NCI-H748 (cell line): Measurements from ENCODE around the gene TRIM7.

Source experiments
- DNase-seq: peaks from one replicate; lab custom pipeline; 2025; ENCODE audit not compliant: unreplicated experiment; lab: John Stamatoyannopoulos, UW

The TRIM7 gene

GRCh38 chr5:181173420-181174342 lies 31.3 kb downstream of the TRIM7 start:
- DNase-seq: no peak

DNA sequence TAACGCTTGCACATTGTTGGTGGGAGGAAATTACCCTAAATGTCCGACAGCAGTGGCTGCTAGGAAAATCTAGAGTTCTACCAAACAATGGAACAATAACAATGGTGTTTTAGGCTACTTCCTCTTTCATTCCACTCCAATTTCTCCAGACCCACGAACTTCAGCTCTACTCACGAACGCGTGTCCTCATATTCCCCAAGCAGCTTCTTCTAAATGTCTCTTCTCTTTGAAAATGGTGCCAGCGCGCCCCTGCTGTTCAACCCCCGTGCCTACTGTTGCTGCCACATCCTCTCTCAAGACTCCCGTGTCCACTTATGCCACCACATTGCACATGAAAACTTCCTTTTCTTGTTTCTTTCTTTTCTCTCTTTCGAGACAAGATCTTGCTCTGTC lies 32.0 kb downstream of the TRIM7 start:
- no peak for DNase-seq

- DNase-seq: no peak
Measured at GRCh38 chr5:181171782-181172181, 33.2 kb downstream of the TRIM7 start.

GRCh38 chr5:181170996-181171395 lies 34.0 kb downstream of the TRIM7 start:
- DNase-seq: no peak

DNA sequence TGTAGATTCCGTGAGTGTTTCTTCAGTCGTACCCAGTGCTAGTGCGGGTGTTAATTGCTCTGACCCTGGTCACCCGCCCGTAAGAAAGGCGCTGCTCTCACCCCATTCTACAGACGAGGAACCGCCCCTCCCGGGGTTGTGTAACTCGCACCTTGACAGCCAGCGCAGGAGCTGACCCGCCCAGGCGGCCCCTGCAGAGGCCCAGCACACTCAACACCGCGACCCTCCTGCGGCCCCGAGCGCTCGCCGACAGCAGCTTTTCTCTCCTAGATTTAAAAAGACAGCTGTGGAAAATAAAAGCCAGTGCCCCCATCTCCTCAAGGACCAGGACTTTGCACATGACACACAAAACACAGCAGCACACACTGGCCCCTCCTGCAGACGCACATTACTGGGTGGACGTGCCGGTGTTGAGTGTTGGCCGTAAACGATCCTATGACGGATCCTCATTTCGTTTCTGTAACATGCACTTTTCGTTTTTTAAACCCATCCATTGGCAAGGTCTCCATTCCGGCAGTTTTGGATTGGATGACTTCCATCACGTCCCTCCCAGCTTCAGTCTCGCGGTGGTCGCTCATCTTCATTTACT lies 34.7 kb downstream of the TRIM7 start:
- DNase-seq: peak; percentile 16

GRCh38 chr5:181169459-181170236 lies 35.3 kb downstream of the TRIM7 start:
- peak; percentile 71 for DNase-seq

- peak; percentile 64 for DNase-seq
Measured at GRCh38 chr5:181168595-181169118, 36.3 kb downstream of the TRIM7 start.

- DNase-seq: peak; percentile 81
Measured at GRCh38 chr5:181167814-181168488, 37.0 kb downstream of the TRIM7 start.

DNA sequence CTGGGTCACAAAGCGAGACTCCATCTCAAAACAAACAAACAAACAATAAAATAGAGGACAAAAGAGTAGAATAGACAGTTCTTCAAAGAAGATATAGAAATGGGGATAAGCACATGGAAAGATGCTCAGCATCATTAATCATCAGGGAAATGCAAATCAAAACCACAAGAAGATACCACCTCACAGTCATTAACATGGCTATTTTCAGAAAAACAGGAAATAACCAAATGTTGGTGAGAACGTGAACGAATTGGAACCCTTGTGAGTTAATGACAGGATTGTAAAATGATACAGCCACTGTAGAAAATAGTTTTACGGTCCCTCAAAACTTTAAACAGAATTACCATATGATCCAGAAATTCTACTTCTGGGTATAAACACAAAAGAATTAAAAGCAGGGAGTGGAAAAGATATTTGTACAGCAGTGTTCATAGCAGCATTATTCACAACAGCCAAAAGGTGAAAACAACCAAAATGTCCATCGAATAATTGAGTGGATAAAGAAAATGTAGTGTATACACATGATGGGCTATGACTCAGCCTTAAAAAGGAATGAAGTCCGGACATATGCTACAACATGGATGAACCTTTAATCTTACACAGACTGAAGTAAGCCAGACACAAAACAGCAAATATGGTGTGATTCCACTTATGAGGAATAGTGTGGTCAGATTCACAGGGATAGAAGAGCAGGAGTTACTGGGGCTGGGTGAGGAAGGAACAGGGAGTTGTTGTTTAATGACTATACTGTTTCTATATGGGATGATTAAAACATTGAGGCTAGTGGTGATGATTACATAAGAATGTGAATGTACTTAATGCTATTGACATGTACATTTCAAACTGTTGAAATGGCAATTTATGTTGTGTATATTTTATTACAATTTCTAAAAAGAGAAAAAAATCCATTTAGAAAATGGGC lies 37.9 kb downstream of the TRIM7 start:
- no peak for DNase-seq

DNA sequence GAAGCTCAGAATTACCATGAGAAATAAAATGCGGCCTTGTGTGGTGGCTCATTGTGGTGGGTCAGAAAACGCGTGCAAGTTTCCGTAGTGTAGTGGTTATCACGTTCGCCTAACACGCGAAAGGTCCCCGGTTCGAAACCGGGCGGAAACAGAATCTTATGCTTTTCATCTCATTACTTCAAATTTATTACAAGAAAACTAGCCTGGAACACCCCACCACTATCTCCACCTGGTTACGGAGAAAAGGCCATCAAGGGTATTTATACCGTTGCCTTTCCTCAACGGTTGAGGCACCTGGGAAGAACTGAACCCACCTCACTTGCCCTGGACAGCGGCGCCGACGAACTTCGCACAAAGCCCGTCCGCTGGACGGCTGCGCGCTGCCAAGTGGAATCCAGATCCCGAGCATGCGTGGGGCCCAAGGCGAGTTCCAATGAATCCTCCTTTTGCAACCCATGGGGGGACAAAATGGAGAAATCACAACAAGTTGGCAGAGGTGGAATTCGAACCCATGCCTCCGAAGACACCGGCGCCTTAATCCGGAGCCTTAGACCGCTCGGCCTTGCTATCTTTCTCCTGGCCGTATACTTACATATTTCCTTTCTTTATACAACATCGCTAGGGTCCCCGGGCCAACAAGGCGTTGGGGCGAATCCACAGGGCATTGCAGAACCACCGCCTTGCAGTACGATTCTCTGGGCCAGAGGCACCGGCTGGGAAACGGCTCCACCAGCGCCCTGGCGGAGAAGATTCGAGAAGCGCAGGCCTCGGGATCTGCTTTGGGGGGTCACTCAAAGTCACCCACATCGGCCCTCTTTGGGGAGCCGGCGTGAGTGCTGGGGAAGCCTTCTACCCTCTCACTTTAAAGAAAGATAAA lies 40.7 kb downstream of the TRIM7 start:
- no peak for DNase-seq

GRCh38 chr5:181163487-181164075 lies 41.4 kb downstream of the TRIM7 start:
- DNase-seq: no peak

DNA sequence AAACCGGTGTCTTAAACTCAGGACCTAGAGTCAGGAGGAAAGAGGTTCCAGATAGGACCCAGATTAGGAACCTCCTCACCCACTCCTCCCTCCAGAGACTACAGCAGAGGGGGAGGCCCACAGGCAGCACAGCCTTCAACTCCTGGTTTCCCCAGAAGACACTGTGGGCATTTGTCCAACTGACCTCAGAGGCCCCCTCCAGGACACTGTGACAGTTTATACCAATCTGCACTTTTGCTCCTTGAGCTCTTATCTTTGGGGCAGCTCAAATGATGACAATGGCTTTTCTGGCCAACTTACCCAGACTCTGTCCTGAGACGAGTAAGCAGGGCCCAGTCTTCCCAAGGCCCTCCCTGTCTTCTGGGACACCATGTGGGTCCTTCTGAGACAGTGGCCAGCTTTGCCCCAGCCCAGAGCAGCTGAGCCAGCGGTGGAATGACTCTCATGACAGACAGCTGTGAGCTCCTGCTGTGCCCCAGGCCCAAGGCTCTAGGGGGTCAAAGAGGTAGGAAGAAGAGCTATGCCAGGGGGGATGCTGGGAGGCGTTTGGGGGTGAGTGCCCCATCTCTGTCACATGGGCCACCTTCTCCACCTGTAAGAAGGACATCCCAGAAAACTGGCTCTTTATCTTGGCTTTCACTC lies 43.3 kb downstream of the TRIM7 start:
- DNase-seq: no peak

- peak; percentile 76 for DNase-seq
Measured at GRCh38 chr5:181160755-181161533, 44.1 kb downstream of the TRIM7 start.

DNA sequence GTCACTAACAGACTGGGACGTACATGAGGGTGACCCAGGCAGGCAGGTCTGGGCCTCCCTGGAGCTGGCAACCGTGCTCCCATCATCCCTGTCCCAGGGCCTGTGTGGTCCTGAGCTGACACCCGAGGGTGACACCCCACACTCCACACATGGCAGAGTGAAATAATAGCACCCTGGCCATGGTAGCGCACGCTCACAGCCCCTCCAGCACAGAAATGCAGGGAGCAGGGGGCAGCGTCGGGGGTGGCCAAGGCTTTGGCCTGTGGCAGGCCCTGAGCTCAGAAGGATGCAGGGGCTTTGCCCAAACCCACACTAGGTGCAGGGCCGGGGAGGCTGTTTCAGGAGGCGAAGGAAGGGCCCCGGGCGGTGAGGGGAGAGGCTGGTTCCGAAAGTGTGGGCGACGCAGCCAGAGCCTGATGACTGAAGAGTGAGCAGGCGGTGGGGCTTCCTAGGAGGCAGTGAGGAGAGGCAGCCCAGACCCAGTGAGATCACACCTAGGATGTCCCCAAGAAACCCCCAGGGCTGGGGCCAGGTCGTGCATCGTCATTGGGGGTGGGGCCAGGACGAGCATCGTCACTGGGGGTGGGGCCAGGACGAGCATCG lies 44.7 kb downstream of the TRIM7 start:
- DNase-seq: peak; percentile 51

DNA sequence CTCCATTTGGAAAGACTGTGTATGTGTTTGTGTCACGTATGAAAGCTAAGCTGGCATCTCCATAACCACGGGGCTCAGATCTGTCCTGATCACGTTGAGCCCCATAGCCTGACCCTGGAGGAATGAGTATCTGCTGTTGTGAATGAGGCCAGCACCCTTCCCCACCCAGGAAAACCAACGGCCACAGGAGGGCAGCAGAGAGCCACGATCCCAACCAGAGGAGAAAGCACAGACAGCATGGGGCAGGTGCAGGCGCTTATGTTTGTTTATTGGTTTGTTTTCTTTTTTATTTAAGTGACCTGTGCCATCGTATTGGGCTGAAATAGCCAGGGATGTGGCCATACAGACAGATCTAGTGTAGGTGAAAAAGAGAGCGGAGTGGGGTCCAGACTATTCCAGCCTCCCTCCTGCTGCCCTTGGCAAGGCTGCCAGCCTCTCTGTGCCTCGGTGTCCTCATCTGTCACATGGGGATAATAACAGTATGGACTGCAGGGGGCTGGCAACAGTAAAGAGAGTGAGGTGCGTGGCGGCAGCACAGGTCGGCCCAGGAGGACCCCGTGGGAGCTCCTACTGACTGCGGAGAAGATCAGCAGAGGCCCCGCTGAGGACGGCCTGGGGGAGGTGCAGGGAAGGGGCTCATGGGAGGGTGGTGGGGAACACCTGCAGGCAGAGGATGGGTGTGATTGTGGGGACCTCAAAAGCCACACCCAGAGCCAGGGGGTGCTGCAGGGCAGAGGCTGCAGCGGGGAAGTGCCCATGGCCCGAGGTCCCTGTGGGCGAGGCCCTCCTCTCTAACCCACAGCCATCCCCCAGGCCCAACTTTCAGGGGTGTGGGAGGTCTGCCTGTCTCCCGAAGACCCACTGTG lies 45.5 kb downstream of the TRIM7 start:
- peak; percentile 83 for DNase-seq

- no peak for DNase-seq
Measured at GRCh38 chr5:181158869-181159268, 46.1 kb downstream of the TRIM7 start.
